Measurements from ENCODE around the gene PDE8B. TPM values are rescaled to one million over a fixed set of nuclear protein-coding genes. Genes with fewer than 3 reads are reported as not detected.

Gene PDE8B
- polyA plus RNA-seq, 1 of the 3 experiments (the other 2 are of a cell fraction): not detected

DNA sequence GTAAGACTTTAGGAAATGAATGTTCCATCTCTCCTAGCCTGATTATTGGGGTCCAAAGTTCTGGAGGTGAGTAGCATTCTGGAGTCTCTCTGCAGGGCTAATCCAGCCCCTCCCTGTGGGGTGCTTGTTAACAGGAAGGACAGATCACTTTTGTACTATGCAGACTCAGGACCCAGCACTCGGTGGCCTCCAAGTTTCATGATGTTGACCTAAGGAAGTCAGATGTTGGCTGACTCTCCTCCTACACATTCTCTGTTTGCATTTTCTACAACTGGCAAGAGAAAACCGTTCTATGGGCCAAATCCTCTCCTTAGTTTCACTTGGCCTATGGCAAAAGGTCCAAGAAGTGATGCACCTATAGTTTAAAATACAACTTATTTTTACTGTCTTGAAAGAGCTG, 5.5 kb upstream of the PDE8B start:
- ChIA-PET CTCF (no interaction called here), POLR2A (no interaction called here)
- H3K4me2 ChIP-seq: no peak overlapping the region
- no peaks in the 10 kb centered on the region for H3K9me3 ChIP-seq
- no peaks in the 10 kb centered on the region for H3F3A ChIP-seq (replicated peaks; ENCODE audit: insufficient read depth)
- no peak for DNase-seq
- no peak overlapping the region for H3K27ac ChIP-seq (ENCODE audit: low read depth in 2 of 2, low read length in 1 of 2)
- no peaks in the 10 kb centered on the region; a peak in 1 of 4 replicates for H3K4me1 ChIP-seq (ENCODE audit: control insufficient read depth in 1 of 2, insufficient read depth in 2 of 2, low read depth in 1 of 2, low read length in 1 of 2)
- no peaks in the 10 kb centered on the region for H3K9me2 ChIP-seq
- H2AFZ ChIP-seq (ENCODE audit: low read depth): no peak overlapping the region
- no peaks in the 10 kb centered on the region for H3K79me2 ChIP-seq (ENCODE audit: insufficient read depth)
- no peaks in the 10 kb centered on the region for H4K20me1 ChIP-seq (ENCODE audit: insufficient read depth)
- no peaks in the 10 kb centered on the region for H3K36me3 ChIP-seq (replicated peaks in 1 of 2; ENCODE audit: control insufficient read depth in 1 of 2, insufficient read depth in 2 of 2, low read length in 1 of 2)
- H3K9ac ChIP-seq: no peak overlapping the region
- peaks cover 17% of the 10 kb centered on the region for H3K27me3 ChIP-seq (ENCODE audit: insufficient read depth)
- H3K4me3 ChIP-seq (ENCODE audit: low read depth in 2 of 2, low read length in 1 of 2): no peak overlapping the region
- 35% methylated on average over 2 of the region's 2 CpGs for WGBS (ENCODE audit: low lambda C conversion rate)
- TF ChIP-seq, protein P1, sequence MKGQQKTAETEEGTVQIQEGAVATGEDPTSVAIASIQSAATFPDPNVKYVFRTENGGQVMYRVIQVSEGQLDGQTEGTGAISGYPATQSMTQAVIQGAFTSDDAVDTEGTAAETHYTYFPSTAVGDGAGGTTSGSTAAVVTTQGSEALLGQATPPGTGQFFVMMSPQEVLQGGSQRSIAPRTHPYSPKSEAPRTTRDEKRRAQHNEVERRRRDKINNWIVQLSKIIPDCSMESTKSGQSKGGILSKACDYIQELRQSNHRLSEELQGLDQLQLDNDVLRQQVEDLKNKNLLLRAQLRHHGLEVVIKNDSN (IDR thresholded peaks at IDR 0.05; ENCODE audit: borderline replicate concordance, low read depth): no peak
- no peak for TF ChIP-seq YY1 (IDR thresholded peaks at IDR 0.05; ENCODE audit: low read depth)
- TF ChIP-seq, protein P2, sequence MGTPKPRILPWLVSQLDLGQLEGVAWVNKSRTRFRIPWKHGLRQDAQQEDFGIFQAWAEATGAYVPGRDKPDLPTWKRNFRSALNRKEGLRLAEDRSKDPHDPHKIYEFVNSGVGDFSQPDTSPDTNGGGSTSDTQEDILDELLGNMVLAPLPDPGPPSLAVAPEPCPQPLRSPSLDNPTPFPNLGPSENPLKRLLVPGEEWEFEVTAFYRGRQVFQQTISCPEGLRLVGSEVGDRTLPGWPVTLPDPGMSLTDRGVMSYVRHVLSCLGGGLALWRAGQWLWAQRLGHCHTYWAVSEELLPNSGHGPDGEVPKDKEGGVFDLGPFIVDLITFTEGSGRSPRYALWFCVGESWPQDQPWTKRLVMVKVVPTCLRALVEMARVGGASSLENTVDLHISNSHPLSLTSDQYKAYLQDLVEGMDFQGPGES (IDR thresholded peaks at IDR 0.05; ENCODE audit: low read depth, low read length): no peak

DNA sequence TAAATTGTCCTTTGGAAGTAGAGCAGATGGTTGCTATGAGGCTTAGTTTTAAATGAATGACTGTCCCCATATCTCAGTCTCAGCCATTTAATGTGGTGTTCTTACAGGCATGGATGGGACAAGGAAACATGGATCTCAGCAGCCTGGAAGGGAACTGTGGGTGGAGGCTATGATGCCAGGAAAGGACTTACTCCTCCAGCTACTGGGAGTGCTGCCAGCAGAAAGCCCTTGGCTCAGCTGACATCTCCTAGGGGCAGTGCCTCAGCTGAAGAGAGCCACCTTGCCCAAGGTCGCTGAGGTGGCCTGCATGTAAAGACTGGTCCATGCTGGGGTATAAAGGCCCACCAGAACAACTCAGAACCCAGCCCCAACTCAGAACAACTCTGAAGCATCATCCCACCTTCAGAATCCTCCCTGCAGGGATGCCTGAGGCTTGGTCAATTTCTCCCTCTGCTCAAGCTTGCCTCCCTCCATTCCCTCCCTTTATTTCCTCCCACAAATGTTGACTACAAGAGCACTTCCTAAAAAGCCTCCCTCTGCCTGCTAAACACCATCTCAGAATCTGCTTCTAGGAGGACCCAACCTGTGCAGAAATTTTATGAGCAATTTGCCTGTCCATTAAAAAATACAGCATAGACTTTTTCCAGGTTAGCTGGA, 1.8 kb upstream of the PDE8B start:
- H3K4me1 ChIP-seq (ENCODE audit: control insufficient read depth in 1 of 2, insufficient read depth in 2 of 2, low read depth in 1 of 2, low read length in 1 of 2): peaks cover 0 to 3% of the 10 kb centered on the region in 2 experiments; a peak in 1 of 4 replicates
- ChIA-PET POLR2A (interaction anchor here (0.8 kb wide), 1 partner anchor 9 kb away, joined by 3 read pairs; no protein-coding TSS in a partner anchor), CTCF (interaction anchor here (1.2 to 3.2 kb wide), 2 partner anchors 10 to 80 kb away, joined by 3 to 8 read pairs; no protein-coding TSS in a partner anchor)
- H3K27ac ChIP-seq (ENCODE audit: low read depth in 2 of 2, low read length in 1 of 2): no peak overlapping the region
- no peaks in the 10 kb centered on the region for H3K36me3 ChIP-seq (replicated peaks in 1 of 2; ENCODE audit: control insufficient read depth in 1 of 2, insufficient read depth in 2 of 2, low read length in 1 of 2)
- no peaks in the 10 kb centered on the region for H3K79me2 ChIP-seq (ENCODE audit: insufficient read depth)
- no peaks in the 10 kb centered on the region for H3K9me3 ChIP-seq
- no peaks in the 10 kb centered on the region for H3K9me2 ChIP-seq
- DNase-seq: no peak
- H2AFZ ChIP-seq (ENCODE audit: low read depth): no peak overlapping the region
- no peaks in the 10 kb centered on the region for H4K20me1 ChIP-seq (ENCODE audit: insufficient read depth)
- H3K27me3 ChIP-seq (ENCODE audit: insufficient read depth): peaks cover 37% of the 10 kb centered on the region
- no peak overlapping the region for H3K4me3 ChIP-seq (ENCODE audit: low read depth in 2 of 2, low read length in 1 of 2)
- 50% methylated on average over 1 of the region's 1 CpG for WGBS (ENCODE audit: low lambda C conversion rate)
- H3K4me2 ChIP-seq: no peak overlapping the region
- H3F3A ChIP-seq (replicated peaks; ENCODE audit: insufficient read depth): no peaks in the 10 kb centered on the region
- no peak for TF ChIP-seq CHD2 (IDR thresholded peaks at IDR 0.05; ENCODE audit: low read length, partially characterized antibody)
- TF ChIP-seq NFIC (IDR thresholded peaks at IDR 0.05; ENCODE audit: borderline replicate concordance): no peak
- TF ChIP-seq, protein P3, sequence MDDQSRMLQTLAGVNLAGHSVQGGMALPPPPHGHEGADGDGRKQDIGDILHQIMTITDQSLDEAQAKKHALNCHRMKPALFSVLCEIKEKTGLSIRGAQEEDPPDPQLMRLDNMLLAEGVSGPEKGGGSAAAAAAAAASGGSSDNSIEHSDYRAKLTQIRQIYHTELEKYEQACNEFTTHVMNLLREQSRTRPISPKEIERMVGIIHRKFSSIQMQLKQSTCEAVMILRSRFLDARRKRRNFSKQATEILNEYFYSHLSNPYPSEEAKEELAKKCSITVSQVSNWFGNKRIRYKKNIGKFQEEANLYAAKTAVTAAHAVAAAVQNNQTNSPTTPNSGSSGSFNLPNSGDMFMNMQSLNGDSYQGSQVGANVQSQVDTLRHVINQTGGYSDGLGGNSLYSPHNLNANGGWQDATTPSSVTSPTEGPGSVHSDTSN (IDR thresholded peaks at IDR 0.05): no peak
- TF ChIP-seq EP300 (IDR thresholded peaks at IDR 0.05; ENCODE audit: borderline replicate concordance in 1 of 2, low read depth in 1 of 2, low read length in 1 of 2): no peak
- TF ChIP-seq, protein P4, sequence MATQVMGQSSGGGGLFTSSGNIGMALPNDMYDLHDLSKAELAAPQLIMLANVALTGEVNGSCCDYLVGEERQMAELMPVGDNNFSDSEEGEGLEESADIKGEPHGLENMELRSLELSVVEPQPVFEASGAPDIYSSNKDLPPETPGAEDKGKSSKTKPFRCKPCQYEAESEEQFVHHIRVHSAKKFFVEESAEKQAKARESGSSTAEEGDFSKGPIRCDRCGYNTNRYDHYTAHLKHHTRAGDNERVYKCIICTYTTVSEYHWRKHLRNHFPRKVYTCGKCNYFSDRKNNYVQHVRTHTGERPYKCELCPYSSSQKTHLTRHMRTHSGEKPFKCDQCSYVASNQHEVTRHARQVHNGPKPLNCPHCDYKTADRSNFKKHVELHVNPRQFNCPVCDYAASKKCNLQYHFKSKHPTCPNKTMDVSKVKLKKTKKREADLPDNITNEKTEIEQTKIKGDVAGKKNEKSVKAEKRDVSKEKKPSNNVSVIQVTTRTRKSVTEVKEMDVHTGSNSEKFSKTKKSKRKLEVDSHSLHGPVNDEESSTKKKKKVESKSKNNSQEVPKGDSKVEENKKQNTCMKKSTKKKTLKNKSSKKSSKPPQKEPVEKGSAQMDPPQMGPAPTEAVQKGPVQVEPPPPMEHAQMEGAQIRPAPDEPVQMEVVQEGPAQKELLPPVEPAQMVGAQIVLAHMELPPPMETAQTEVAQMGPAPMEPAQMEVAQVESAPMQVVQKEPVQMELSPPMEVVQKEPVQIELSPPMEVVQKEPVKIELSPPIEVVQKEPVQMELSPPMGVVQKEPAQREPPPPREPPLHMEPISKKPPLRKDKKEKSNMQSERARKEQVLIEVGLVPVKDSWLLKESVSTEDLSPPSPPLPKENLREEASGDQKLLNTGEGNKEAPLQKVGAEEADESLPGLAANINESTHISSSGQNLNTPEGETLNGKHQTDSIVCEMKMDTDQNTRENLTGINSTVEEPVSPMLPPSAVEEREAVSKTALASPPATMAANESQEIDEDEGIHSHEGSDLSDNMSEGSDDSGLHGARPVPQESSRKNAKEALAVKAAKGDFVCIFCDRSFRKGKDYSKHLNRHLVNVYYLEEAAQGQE (IDR thresholded peaks at IDR 0.05; ENCODE audit: low read depth, low read length): no peak
- no peak for TF ChIP-seq ELF1 (IDR thresholded peaks at IDR 0.05)
- no peak for TF ChIP-seq SMC3 (IDR thresholded peaks at IDR 0.05; ENCODE audit: low read depth, low read length)
- no peak for TF ChIP-seq RCOR1 (IDR thresholded peaks at IDR 0.05; ENCODE audit: low read length)
- no peak for TF ChIP-seq TAF1 (IDR thresholded peaks at IDR 0.05; ENCODE audit: borderline replicate concordance, low read depth, low read length)
- no peak for TF ChIP-seq RFX5 (IDR thresholded peaks at IDR 0.05; ENCODE audit: low read length)
- TF ChIP-seq EZH2phosphoT487 (IDR thresholded peaks at IDR 0.05; ENCODE audit: borderline replicate concordance, low read depth): no peak
- no peak for TF ChIP-seq FOXJ3 (CRISPR knock-in tag; IDR thresholded peaks at IDR 0.05)
- TF ChIP-seq POLR2AphosphoS5 (IDR thresholded peaks at IDR 0.05; ENCODE audit: low read depth, low read length): no peak
- no peak overlapping the region for H3K9ac ChIP-seq

All from SK-N-SH (cell line).